ENCODE measurements around the gene SMIM3.

GRCh38 chr5:150757087-150757649 is 21.4 kb upstream of the SMIM3 start:
- no peak for TF ChIP-seq POLR2AphosphoS5 (IDR thresholded peaks at IDR 0.05)
- no peak for TF ChIP-seq CTCF (IDR thresholded peaks at IDR 0.05)
- TF ChIP-seq EP300 (IDR thresholded peaks at IDR 0.05), result no peak

Data from gastroesophageal sphincter (tissue), 3 donors.